Activated CD4-positive, alpha-beta T cell treated with anti-CD3 and anti-CD28 coated beads, Interleukin-2, amount 10 ng/mL, durations not matched to agents 7 days and 5 days (primary cell): ENCODE measurements around the gene ZNRF2. TPM values are rescaled to one million over a fixed set of nuclear protein-coding genes. Genes with fewer than 3 reads are reported as not detected.

Experiments
- CTCF ChIA-PET: fragments of 350-600 bp; sonication (Branson Sonifier 250); formaldehyde crosslinking; loops from one replicate; lab custom pipeline; 2021; ENCODE audit warnings: antibody characterized with exemption; lab: Charles Lee
- POLR2A ChIA-PET: fragments of 350-600 bp; sonication (Branson Sonifier 250); formaldehyde crosslinking; loops from one replicate; lab custom pipeline; 2021; ENCODE audit warnings: antibody characterized with exemption; lab: Charles Lee
- DNase-seq: peaks from one replicate; pipeline ENCODE4 v3.0.0-alpha.2; 2020
- H3K27ac Mint-ChIP-seq: one replicate; pipeline ENCODE4 v1.8.0; 2021; ENCODE audit warnings: mild to moderate bottlenecking, moderate library complexity, mixed read lengths
- H3K27me3 Mint-ChIP-seq: one replicate; pipeline ENCODE4 v1.8.0; 2021; ENCODE audit warnings: mixed read lengths
- H3K36me3 Mint-ChIP-seq: one replicate; pipeline ENCODE4 v1.8.0; 2021; ENCODE audit warnings: low read depth, mixed read lengths
- H3K4me1 Mint-ChIP-seq: one replicate; pipeline ENCODE4 v1.8.0; 2021; ENCODE audit warnings: mixed read lengths
- H3K4me3 Mint-ChIP-seq: one replicate; pipeline ENCODE4 v1.8.0; 2021; ENCODE audit warnings: mild to moderate bottlenecking, moderate library complexity, mixed read lengths
- H3K9me3 Mint-ChIP-seq: one replicate; pipeline ENCODE4 v1.8.0; 2021; ENCODE audit warnings: mixed read lengths
- total RNA-seq, 2 experiments: library from RNA; stranded (reverse); gene quantifications; one replicate each; pipeline ENCODE4 v1.2.3, GENCODE V29; 2021

ZNRF2 gene
- total RNA-seq, 2 experiments from 2014 or later: 16.8 to 18.5 TPM

DNA sequence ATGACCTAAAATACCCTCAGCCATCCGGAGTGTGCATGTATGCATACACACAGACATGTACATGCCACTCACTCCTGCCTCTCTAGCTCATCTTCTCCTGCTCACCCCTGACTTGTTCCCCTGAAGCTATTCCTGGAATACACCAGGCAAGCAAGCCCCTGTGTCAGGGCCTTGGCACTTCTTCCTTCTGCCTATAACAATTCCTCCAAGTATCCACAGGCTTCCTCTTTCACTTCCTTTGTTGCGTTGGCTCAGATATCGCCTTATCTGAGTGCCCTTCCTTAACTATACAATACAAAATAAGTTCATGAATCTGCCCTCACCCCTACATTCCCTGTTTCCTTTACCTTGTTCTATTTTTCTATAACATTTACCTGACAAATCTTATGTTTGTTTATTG, 105.4 kb downstream of the ZNRF2 start:
- no peak for DNase-seq
- POLR2A ChIA-PET: no interaction called here
- Mint-ChIP-seq H3K27ac (no peak overlapping the region), H3K4me1 (peaks cover 1% of the 10 kb centered on the region), H3K4me3 (no peak overlapping the region), H3K27me3 (no peaks in the 10 kb centered on the region), H3K9me3 (no peaks in the 10 kb centered on the region), H3K36me3 (peaks cover 4% of the 10 kb centered on the region)
- CTCF ChIA-PET: interaction anchor here (1.5 kb wide), 1 partner anchor 76 kb away, joined by 3 read pairs; no protein-coding TSS in a partner anchor

DNA sequence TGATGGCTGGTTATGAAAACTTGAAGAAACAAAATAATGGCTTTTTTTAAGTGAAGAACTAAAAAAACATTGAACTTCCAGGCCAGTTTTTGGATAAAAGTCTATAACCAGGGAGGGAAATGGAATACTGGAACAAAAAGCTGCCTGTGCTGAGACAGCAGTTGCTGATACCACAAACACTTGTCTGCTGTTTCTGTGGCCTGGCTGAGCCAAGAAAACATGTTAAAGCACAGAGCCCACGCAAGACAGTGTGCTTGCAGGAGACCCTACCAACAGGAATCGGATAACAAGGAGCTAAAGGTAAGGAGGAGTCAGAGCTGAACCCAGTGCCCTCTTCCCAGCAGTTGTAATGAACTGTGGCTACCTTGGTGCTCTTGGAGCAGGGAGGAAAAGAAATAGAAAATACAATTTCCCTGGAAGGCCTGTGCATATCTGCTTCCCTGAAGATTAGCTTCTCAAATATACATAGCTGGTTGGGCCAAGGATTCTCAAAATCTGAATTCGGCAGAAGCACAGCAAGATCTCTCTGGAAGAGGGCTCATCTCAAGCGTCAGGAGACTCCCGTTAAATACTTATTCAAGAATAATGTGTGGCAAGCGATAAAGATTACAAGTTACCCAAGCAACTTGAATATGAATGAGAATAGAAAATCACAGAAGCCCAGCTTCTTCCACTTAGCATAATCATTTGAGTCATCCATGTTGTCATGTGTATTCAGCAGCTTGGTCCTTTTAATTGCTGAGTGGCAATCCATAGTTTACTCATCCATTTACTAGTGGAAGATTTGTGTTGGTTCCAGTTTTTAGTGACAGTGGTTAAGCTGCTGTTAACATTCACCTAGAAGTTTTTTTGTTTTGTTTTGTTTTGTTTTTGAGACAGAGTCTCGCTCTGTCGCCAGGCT, 106.6 kb downstream of the ZNRF2 start:
- Mint-ChIP-seq H3K4me3 (no peak overlapping the region), H3K27me3 (no peaks in the 10 kb centered on the region), H3K36me3 (peaks cover 4% of the 10 kb centered on the region), H3K27ac (no peak overlapping the region), H3K9me3 (no peaks in the 10 kb centered on the region), H3K4me1 (peaks cover 1% of the 10 kb centered on the region)
- no peak for DNase-seq
- ChIA-PET CTCF (interaction anchor here (1.5 kb wide), 1 partner anchor 75 kb away, joined by 3 read pairs; no protein-coding TSS in a partner anchor), POLR2A (no interaction called here)

DNA sequence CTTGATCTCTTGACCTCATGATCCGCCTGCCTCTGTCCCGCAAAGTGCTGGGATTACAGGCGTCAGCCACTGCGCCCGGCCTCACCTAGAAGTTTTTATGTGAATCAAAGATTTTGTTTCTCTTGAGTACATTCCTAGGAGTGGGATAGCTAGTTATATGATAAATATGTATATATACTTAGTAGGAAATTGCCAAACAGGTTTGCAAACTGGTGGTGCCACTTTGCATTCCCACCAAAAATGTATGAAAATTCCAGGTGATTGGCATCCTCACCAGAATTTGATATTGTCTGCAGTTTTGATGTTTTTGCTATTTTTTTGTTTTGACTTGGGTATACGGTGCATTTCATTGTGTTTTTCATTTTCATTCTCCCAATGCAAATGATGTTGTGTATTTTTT, 107.4 kb downstream of the ZNRF2 start:
- DNase-seq: no peak

DNA sequence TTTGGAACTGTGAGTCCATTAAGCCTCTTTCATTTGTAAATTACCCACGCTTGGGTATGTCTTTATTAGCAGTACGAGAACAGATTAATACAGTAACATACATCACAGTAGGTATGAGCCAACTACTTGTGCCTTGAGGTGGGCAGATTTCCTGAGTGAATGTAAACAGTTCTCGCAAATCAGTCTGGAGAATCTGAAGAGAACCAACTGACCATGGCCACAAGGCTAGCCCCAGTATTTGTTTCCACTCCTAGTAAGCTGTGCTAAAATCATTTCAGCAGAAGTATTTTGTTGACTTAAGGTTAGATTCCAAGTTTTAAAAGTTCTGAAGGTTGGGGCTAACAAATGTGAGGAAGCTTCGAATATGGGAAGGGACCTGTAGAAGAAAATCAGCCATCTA, 111.3 kb downstream of the ZNRF2 start:
- Mint-ChIP-seq H3K27me3 (no peaks in the 10 kb centered on the region), H3K9me3 (no peaks in the 10 kb centered on the region), H3K4me3 (no peak overlapping the region), H3K27ac (no peak overlapping the region), H3K36me3 (no peaks in the 10 kb centered on the region), H3K4me1 (no peaks in the 10 kb centered on the region)
- ChIA-PET CTCF (no interaction called here), POLR2A (no interaction called here)
- DNase-seq: no peak

More for the DNA sequence above, 107.4 kb downstream of the ZNRF2 start:
- Mint-ChIP-seq H3K4me3 (no peak overlapping the region), H3K27ac (no peak overlapping the region), H3K4me1 (peaks cover 1% of the 10 kb centered on the region), H3K27me3 (no peaks in the 10 kb centered on the region), H3K9me3 (no peaks in the 10 kb centered on the region), H3K36me3 (peaks cover 4% of the 10 kb centered on the region)
- ChIA-PET POLR2A (no interaction called here), CTCF (interaction anchor here (0.6 kb wide), 1 partner anchor 42 kb away, joined by 3 read pairs; no protein-coding TSS in a partner anchor)

DNA sequence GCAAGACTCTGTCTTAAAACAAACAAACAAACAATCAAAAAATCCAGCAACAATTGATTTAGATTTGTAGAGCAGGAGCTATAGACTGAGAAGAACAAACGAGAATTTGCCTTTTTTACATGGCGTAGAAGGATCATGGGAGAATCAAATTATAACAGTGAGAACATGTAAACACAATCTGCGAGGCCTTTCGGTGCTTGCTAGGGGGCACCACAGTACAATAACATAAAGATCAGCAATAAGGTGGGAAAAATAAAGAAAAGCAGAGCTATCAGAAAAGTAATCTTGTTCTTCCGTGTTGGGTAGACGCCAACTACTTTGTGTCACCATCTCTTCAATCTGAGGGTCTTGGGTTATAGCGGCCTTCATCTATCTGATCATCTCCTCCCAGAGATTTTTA, 112.0 kb downstream of the ZNRF2 start:
- POLR2A ChIA-PET: no interaction called here
- CTCF ChIA-PET: no interaction called here
- no peak overlapping the region for H3K27ac Mint-ChIP-seq
- no peaks in the 10 kb centered on the region for H3K9me3 Mint-ChIP-seq
- H3K4me3 Mint-ChIP-seq: no peak overlapping the region
- DNase-seq: no peak
- H3K27me3 Mint-ChIP-seq: no peaks in the 10 kb centered on the region
- peaks cover 2% of the 10 kb centered on the region for H3K4me1 Mint-ChIP-seq
- no peaks in the 10 kb centered on the region for H3K36me3 Mint-ChIP-seq

DNA sequence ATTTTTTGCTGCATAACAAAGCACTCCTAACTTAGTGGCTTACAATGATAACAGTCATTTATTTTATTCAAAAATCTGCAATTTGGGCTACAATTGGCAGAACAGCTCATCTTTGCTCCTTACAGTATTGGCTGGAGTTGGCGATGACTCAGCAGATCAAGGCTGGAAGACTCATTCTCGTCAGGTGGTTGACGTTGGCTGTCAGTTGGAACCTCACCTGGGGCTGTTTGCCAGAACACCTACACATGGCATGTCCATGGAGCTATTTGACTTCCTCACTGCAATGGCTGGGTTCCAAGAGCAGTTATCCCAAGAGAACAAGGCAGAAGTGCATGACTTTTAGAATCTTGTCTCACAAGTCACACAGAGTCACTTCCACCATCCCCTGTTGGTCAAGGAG, 119.1 kb downstream of the ZNRF2 start:
- Mint-ChIP-seq H3K27me3 (no peaks in the 10 kb centered on the region), H3K9me3 (no peaks in the 10 kb centered on the region), H3K27ac (no peak overlapping the region), H3K4me3 (no peak overlapping the region), H3K36me3 (no peaks in the 10 kb centered on the region), H3K4me1 (peaks cover 11% of the 10 kb centered on the region)
- POLR2A ChIA-PET: no interaction called here
- CTCF ChIA-PET: no interaction called here
- DNase-seq: no peak

DNA sequence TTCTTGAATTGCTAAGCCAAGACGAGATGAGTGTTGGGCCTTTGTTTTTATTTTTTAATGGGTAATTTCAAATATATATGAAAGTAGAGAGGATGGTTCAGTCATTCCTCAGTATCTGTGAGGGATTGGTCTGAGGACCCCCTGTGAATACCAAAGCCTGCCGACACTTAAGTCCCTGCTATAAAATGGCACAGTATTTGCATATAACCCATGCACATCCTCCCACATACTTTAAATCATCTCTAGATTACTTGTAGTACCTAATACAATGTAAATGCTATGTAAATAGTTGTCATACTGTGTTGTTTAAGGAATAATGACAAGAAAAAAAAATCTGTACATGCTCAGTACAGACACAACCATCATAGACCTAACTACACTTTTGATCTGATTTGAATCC, 120.8 kb downstream of the ZNRF2 start:
- ChIA-PET POLR2A (no interaction called here), CTCF (no interaction called here)
- no peak overlapping the region for H3K27ac Mint-ChIP-seq

DNA sequence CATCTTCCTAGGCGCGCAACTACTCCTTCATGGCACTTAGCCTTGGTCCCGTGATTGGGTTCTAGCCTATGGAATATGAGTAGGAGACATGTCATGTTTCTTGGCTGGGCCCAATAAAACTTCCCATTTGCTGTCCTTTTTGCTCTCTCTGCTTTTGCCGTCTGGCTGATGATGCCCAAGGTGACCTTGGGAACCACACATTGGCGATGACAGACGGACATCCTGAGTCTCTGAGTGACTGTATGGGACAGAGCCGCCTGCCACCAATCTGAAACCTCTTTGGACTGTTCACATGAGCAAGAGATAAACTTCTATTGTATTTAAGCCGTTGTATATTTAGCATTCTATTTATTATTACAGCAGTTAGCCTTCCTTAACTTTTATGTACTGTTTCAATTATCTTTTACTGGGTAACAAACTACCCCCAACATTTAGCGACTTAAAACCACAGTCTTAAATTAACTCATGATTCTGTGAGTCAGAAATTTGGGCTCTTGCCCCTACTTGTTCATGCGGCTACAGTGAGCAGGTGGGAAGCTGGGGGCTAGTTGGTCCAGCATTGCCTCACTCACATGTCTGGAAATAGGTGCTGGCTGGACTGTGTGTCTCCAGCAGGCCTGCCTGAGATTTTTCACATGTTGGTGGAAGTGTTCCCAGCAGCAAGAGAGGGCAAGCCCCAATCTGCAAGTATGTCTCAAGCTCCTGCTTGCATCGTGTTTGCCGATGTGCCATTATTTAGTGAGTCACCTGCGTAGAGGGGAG, 122.4 kb downstream of the ZNRF2 start:
- Mint-ChIP-seq H3K27me3 (no peaks in the 10 kb centered on the region), H3K4me3 (no peak overlapping the region), H3K9me3 (no peaks in the 10 kb centered on the region), H3K36me3 (no peaks in the 10 kb centered on the region), H3K4me1 (peaks cover 4% of the 10 kb centered on the region), H3K27ac (no peak overlapping the region)
- CTCF ChIA-PET: no interaction called here
- POLR2A ChIA-PET: no interaction called here
- no peak for DNase-seq

More for the DNA sequence above, 120.8 kb downstream of the ZNRF2 start:
- Mint-ChIP-seq H3K27me3 (no peaks in the 10 kb centered on the region), H3K4me1 (peaks cover 11% of the 10 kb centered on the region), H3K9me3 (no peaks in the 10 kb centered on the region), H3K4me3 (no peak overlapping the region), H3K36me3 (no peaks in the 10 kb centered on the region)
- no peak for DNase-seq

DNA sequence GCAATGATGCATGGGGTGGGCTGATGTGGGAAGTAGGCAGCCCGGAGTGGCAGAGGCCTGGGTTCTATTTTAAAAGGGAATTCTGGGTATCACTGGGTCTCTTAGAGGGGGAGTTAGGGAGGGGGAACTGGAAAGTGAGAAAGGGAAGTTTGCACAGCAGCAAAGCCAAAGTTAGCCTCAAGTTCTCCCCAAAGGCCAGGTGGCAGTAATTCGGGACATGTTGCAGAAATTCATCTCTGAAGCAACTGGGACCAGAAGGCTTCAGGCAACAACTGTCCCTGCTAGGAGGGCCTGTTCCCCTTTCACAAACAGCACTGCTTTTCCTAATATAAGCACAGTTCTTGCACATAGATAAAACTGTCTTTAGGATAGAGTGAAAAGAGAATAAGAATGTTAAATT, 126.8 kb downstream of the ZNRF2 start:
- Mint-ChIP-seq H3K27me3 (no peaks in the 10 kb centered on the region), H3K4me1 (no peaks in the 10 kb centered on the region), H3K36me3 (peaks cover 2% of the 10 kb centered on the region), H3K27ac (no peak overlapping the region), H3K9me3 (peaks cover 12% of the 10 kb centered on the region), H3K4me3 (no peak overlapping the region)
- no peak for DNase-seq
- ChIA-PET POLR2A (no interaction called here), CTCF (no interaction called here)

DNA sequence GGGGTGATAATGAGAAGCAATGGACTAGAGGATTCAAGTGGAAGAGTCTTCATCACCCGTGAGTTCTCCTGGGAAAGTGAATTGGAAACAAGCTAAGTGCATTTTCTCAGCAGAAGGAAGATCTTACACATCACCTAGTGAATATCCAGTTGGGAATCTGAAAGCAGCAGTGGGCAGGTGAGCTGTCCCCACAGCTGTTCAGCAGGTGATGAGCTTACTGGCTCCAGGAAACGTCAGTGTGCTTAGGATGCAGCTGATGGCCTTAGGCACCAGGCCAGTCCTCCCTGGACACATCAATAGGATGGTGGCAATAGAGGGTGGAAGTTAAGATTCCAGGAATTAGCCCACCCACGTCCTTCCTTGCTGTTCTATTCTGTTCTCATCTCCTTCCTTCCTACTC, 127.5 kb downstream of the ZNRF2 start:
- H3K36me3 Mint-ChIP-seq: peaks cover 2% of the 10 kb centered on the region
- DNase-seq: no peak

DNA sequence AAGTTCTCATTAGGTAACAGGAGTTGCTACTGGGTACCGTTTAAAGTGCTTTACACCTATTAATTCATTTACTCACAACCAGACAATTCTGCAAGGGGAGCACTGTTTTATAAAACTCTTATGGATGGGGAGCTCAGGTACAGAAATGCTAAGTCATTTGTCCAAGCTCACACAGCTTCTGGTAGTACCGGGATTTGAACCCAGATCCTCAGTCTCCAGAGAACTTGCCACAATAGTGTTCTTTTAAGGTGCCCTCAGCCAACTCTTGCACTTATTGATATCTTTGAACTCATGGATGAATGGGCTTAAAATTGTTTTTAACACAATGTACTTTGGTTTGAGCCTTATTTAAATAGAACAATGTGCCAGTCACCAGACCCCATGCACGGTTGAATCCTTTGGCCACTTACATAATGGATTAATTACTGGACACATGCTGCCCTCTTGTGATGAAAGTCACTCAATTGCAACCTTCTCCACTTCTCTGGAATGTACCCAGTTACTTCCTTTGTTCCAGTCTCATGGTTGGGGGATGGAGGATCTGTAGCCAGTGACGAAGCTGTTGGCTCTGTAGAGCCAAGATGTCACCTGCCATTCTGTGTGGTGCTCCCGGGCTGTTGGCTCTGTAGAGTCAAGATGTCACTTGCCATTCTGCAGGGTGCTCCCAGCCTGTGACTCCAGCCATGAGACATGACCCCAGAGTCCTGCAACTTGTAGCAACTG, 128.5 kb downstream of the ZNRF2 start:
- CTCF ChIA-PET: no interaction called here
- DNase-seq: no peak
- Mint-ChIP-seq H3K27ac (no peak overlapping the region), H3K27me3 (no peaks in the 10 kb centered on the region), H3K36me3 (peaks cover 2% of the 10 kb centered on the region), H3K9me3 (peaks cover 12% of the 10 kb centered on the region), H3K4me1 (no peaks in the 10 kb centered on the region), H3K4me3 (no peak overlapping the region)
- POLR2A ChIA-PET: no interaction called here

More for the DNA sequence above, 127.5 kb downstream of the ZNRF2 start:
- POLR2A ChIA-PET: no interaction called here
- no peak overlapping the region for H3K4me3 Mint-ChIP-seq
- H3K27me3 Mint-ChIP-seq: no peaks in the 10 kb centered on the region
- no peak overlapping the region for H3K27ac Mint-ChIP-seq
- no peaks in the 10 kb centered on the region for H3K4me1 Mint-ChIP-seq
- CTCF ChIA-PET: no interaction called here
- peaks cover 12% of the 10 kb centered on the region for H3K9me3 Mint-ChIP-seq

DNA sequence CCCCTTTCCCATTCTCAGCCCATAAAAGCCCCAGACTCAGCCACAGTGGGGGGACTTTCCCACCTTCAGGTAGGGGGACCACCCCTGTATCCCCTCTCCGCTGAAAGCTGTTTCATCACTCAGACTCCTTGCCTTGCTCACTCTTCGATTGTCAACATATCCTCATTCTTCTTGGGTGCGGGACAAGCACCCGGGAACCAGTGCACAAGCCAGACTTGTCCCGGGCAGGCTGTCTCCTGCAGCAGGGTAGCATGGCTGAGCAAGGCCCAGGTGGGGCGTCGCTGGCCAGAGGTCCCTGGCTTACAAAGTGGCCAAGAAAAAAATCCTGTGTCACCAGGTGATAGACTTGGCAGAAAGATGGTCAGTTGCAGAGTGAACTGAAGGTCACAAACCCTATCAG, 129.5 kb downstream of the ZNRF2 start:
- Mint-ChIP-seq H3K27me3 (no peaks in the 10 kb centered on the region), H3K9me3 (peaks cover 12% of the 10 kb centered on the region), H3K4me3 (no peak overlapping the region), H3K4me1 (no peaks in the 10 kb centered on the region), H3K36me3 (peaks cover 2% of the 10 kb centered on the region), H3K27ac (no peak overlapping the region)
- ChIA-PET CTCF (no interaction called here), POLR2A (no interaction called here)
- no peak for DNase-seq
